ENCODE data around the gene TOGARAM2. TPM values are rescaled to one million over a fixed set of nuclear protein-coding genes. Genes with fewer than 3 reads are reported as not detected.

The TOGARAM2 gene
- total RNA-seq, 1 experiment from 2014 or later, result 0.76 TPM

DNA sequence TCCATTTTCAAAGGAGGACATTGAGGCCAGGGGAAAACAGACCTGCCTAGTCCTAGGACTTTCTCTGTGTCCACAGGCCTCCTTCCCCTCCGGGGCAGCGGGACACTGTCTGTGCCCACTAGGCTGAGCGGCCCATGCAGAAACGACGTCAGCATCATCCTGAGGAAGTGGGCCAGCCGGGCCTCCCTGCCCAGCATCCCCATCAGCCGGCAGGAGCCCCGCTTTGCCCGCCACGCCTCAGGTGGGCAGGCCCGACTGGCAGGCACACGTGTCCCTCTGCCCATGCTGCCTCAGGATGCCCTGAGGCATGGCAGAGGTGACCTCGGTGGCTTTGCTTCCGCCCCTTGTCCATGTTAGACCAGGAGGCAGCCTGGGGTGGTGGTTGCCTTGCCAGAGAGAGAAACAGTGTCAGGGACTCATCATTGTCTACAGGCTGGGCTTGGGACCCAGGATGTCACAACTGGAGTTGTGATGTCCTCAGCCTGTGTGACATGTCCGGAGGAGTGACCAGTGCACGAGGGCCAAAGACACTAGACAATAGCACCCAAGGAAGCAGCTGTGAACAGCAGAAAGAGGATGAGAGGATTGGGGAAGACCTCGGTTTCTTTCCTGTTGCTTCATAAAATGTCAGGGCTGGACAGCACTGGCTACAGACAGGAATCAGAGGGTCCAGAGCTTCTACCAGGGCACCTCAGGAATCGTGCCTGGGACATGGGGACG lies 36.8 kb downstream of the TOGARAM2 start:
- ChIA-PET CTCF (no interaction called here), POLR2A (no interaction called here), RAD21 (ENCODE audit: low non-redundant PET in 1 of 2, low total read pairs in 2 of 2, uncharacterized antibody in 2 of 2, unreplicated experiment in 2 of 2) (interaction anchor here in 1 of 2 experiments (0.5 kb wide), 1 partner anchor 224 kb away, joined by 3 read pairs; no protein-coding TSS in a partner anchor)
- intact Hi-C loops (cut with micrococcal nuclease), result no loop called here
- no peak for DNase-seq (ENCODE audit: low read depth, low spot score)
- no peaks in the 10 kb centered on the region for H3K9me2 ChIP-seq (ENCODE audit: insufficient read depth)
- no peak for TF ChIP-seq POLR2AphosphoS5 (IDR thresholded peaks at IDR 0.05; ENCODE audit: low read depth, low read length)
- TF ChIP-seq FOSL1 (IDR thresholded peaks at IDR 0.05; ENCODE audit: low read depth), result no peak
- no peak for TF ChIP-seq YY1 (IDR thresholded peaks at IDR 0.05; ENCODE audit: extremely low read depth, insufficient replicate concordance, low read depth, low read length)
- TF ChIP-seq, protein P1, sequence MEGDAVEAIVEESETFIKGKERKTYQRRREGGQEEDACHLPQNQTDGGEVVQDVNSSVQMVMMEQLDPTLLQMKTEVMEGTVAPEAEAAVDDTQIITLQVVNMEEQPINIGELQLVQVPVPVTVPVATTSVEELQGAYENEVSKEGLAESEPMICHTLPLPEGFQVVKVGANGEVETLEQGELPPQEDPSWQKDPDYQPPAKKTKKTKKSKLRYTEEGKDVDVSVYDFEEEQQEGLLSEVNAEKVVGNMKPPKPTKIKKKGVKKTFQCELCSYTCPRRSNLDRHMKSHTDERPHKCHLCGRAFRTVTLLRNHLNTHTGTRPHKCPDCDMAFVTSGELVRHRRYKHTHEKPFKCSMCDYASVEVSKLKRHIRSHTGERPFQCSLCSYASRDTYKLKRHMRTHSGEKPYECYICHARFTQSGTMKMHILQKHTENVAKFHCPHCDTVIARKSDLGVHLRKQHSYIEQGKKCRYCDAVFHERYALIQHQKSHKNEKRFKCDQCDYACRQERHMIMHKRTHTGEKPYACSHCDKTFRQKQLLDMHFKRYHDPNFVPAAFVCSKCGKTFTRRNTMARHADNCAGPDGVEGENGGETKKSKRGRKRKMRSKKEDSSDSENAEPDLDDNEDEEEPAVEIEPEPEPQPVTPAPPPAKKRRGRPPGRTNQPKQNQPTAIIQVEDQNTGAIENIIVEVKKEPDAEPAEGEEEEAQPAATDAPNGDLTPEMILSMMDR (IDR thresholded peaks at IDR 0.05 in 2 of 3, conservative IDR thresholded peaks at IDR 0.05 in 1 of 3; ENCODE audit: borderline replicate concordance in 1 of 3, insufficient read depth in 1 of 3, low read depth in 2 of 3, low read length in 2 of 3), result no peak
- no peak for TF ChIP-seq SRF (IDR thresholded peaks at IDR 0.05; ENCODE audit: low read depth)
- no peak for TF ChIP-seq TCF7L2 (IDR thresholded peaks at IDR 0.05; ENCODE audit: borderline replicate concordance, extremely low read depth, insufficient read depth, insufficient read length)
- TF ChIP-seq EZH2 (IDR thresholded peaks at IDR 0.05), result no peak
- TF ChIP-seq, protein P2, sequence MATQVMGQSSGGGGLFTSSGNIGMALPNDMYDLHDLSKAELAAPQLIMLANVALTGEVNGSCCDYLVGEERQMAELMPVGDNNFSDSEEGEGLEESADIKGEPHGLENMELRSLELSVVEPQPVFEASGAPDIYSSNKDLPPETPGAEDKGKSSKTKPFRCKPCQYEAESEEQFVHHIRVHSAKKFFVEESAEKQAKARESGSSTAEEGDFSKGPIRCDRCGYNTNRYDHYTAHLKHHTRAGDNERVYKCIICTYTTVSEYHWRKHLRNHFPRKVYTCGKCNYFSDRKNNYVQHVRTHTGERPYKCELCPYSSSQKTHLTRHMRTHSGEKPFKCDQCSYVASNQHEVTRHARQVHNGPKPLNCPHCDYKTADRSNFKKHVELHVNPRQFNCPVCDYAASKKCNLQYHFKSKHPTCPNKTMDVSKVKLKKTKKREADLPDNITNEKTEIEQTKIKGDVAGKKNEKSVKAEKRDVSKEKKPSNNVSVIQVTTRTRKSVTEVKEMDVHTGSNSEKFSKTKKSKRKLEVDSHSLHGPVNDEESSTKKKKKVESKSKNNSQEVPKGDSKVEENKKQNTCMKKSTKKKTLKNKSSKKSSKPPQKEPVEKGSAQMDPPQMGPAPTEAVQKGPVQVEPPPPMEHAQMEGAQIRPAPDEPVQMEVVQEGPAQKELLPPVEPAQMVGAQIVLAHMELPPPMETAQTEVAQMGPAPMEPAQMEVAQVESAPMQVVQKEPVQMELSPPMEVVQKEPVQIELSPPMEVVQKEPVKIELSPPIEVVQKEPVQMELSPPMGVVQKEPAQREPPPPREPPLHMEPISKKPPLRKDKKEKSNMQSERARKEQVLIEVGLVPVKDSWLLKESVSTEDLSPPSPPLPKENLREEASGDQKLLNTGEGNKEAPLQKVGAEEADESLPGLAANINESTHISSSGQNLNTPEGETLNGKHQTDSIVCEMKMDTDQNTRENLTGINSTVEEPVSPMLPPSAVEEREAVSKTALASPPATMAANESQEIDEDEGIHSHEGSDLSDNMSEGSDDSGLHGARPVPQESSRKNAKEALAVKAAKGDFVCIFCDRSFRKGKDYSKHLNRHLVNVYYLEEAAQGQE (IDR thresholded peaks at IDR 0.05; ENCODE audit: low read depth), result no peak
- TF ChIP-seq POLR2A (IDR thresholded peaks at IDR 0.05; ENCODE audit: borderline replicate concordance, extremely low read depth, insufficient read depth, insufficient read length), result no peak
- TF ChIP-seq CEBPB (IDR thresholded peaks at IDR 0.05; ENCODE audit: low read depth), result no peak
- no peak for TF ChIP-seq SP1 (IDR thresholded peaks at IDR 0.05; ENCODE audit: low read depth)
- TF ChIP-seq ELF1 (IDR thresholded peaks at IDR 0.05; ENCODE audit: borderline replicate concordance, low read depth), result no peak
- TF ChIP-seq, protein P3, sequence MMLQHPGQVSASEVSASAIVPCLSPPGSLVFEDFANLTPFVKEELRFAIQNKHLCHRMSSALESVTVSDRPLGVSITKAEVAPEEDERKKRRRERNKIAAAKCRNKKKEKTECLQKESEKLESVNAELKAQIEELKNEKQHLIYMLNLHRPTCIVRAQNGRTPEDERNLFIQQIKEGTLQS (IDR thresholded peaks at IDR 0.05), result no peak
- TF ChIP-seq CBX3 (IDR thresholded peaks at IDR 0.05; ENCODE audit: low read depth), result no peak
- TF ChIP-seq, protein P4, sequence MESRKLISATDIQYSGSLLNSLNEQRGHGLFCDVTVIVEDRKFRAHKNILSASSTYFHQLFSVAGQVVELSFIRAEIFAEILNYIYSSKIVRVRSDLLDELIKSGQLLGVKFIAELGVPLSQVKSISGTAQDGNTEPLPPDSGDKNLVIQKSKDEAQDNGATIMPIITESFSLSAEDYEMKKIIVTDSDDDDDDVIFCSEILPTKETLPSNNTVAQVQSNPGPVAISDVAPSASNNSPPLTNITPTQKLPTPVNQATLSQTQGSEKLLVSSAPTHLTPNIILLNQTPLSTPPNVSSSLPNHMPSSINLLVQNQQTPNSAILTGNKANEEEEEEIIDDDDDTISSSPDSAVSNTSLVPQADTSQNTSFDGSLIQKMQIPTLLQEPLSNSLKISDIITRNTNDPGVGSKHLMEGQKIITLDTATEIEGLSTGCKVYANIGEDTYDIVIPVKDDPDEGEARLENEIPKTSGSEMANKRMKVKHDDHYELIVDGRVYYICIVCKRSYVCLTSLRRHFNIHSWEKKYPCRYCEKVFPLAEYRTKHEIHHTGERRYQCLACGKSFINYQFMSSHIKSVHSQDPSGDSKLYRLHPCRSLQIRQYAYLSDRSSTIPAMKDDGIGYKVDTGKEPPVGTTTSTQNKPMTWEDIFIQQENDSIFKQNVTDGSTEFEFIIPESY (IDR thresholded peaks at IDR 0.05; ENCODE audit: extremely low read depth, insufficient replicate concordance, low read length), result no peak
- TF ChIP-seq SIN3A (IDR thresholded peaks at IDR 0.05; ENCODE audit: low read depth), result no peak
- no peak for TF ChIP-seq ZNF274 (IDR thresholded peaks at IDR 0.05; ENCODE audit: low read depth, low read length)
- H3K27me3 ChIP-seq (ENCODE audit: insufficient read depth, low read length), result no peaks in the 10 kb centered on the region
- no peaks in the 10 kb centered on the region for H3K9me3 ChIP-seq (ENCODE audit: control insufficient read depth in 1 of 2, insufficient read depth in 1 of 2, low read depth in 1 of 2, low read length in 2 of 2)
- no peak overlapping the region for H3K4me2 ChIP-seq (ENCODE audit: low read length)
- BruUV-seq (replicated peaks), result no TSS peak
- H3K4me1 ChIP-seq (ENCODE audit: control insufficient read depth in 1 of 2, insufficient read depth in 2 of 2, low read length in 2 of 2), result no peaks in the 10 kb centered on the region
- no peaks in the 10 kb centered on the region for H4K20me1 ChIP-seq (ENCODE audit: insufficient read depth)
- H3K27ac ChIP-seq (ENCODE audit: low read depth, low read length), result no peak overlapping the region
- H3K9ac ChIP-seq (ENCODE audit: low read length), result no peak overlapping the region
- H3K36me3 ChIP-seq (ENCODE audit: control insufficient read depth in 1 of 2, insufficient read depth in 2 of 2, low read length in 2 of 2), result no peaks in the 10 kb centered on the region
- no peak overlapping the region for H3K4me3 ChIP-seq (replicated peaks in 1 of 2; ENCODE audit: low read depth in 1 of 2, low read length in 2 of 2)
- H3K79me2 ChIP-seq (ENCODE audit: insufficient read depth, low read length), result no peaks in the 10 kb centered on the region
- ATAC-seq, result no peak
- no peak overlapping the region for H2AFZ ChIP-seq (ENCODE audit: low read depth, low read length, poor library complexity, severe bottlenecking)
